OCI-LY7 (cell line): ENCODE data around the gene S1PR5. TPM values are rescaled to one million over a fixed set of nuclear protein-coding genes. Genes with fewer than 3 reads are reported as not detected.

Source experiments
- BruUV-seq: library from RNA; stranded (reverse); fragments of 400-500 nt; replicated peaks from 2 replicates; lab custom pipeline; 2021; lab: Mats Ljungman, UMichigan
- CTCF ChIA-PET: fragments of 300-600 bp; sonication (Branson Sonifier 250); formaldehyde crosslinking; loops from one replicate; lab custom pipeline; 2022; ENCODE audit warnings: antibody characterized with exemption; ENCODE audit not compliant: unreplicated experiment; lab: Charles Lee
- POLR2A ChIA-PET: fragments of 300-600 bp; sonication (Branson Sonifier 250); formaldehyde crosslinking; loops from one replicate; lab custom pipeline; 2022; ENCODE audit warnings: antibody characterized with exemption; lab: Charles Lee
- DNase-seq: peaks from one replicate; pipeline ENCODE4 v3.0.0-alpha.2; 2015; ENCODE audit warnings: low spot score
- H2AFZ ChIP-seq: fragments of 200-600 bp; sonication (generic), shearing (Covaris generic); 2 replicates; pipeline ENCODE4 v1.6.1; 2014; ENCODE audit warnings: mild to moderate bottlenecking, antibody characterized with exemption, low read length, moderate library complexity
- H3K27ac ChIP-seq: fragments of 200-600 bp; sonication (generic); 2 replicates; pipeline ENCODE4 v1.5.1; 2014; ENCODE audit warnings: mixed run types, low read depth, mild to moderate bottlenecking, moderate library complexity, low read length, inconsistent platforms; ENCODE audit not compliant: poor library complexity, severe bottlenecking
- H3K36me3 ChIP-seq: fragments of 200-600 bp; sonication (generic); 2 replicates; pipeline ENCODE4 v1.6.1; 2014; ENCODE audit warnings: mild to moderate bottlenecking, antibody characterized with exemption, low read length, moderate library complexity, mixed read lengths; ENCODE audit not compliant: insufficient read depth
- H3K4me1 ChIP-seq: fragments of 200-600 bp; sonication (generic); 2 replicates; pipeline ENCODE4 v1.5.1; 2014; ENCODE audit warnings: mild to moderate bottlenecking, low read length; ENCODE audit not compliant: insufficient read depth, poor library complexity, severe bottlenecking
- H3K4me2 ChIP-seq: fragments of 200-600 bp; sonication (generic); 2 replicates; pipeline ENCODE4 v1.6.1; 2014; ENCODE audit warnings: mild to moderate bottlenecking, low read length
- H3K4me3 ChIP-seq: fragments of 200-600 bp; sonication (generic); 2 replicates; pipeline ENCODE4 v1.5.1; 2014; ENCODE audit warnings: mild to moderate bottlenecking, low read depth, low read length; ENCODE audit not compliant: poor library complexity, severe bottlenecking
- H3K79me2 ChIP-seq: fragments of 200-600 bp; sonication (generic); 2 replicates; pipeline ENCODE4 v1.6.1; 2016; ENCODE audit warnings: low read depth, mild to moderate bottlenecking, low read length, moderate library complexity, mixed read lengths; ENCODE audit not compliant: insufficient read depth
- H3K9me2 ChIP-seq: fragments of 200-600 bp; sonication (generic); 2 replicates; pipeline ENCODE4 v1.6.1; 2016; ENCODE audit warnings: mild to moderate bottlenecking, low read length, mixed read lengths; ENCODE audit not compliant: insufficient read depth
- H3K9me3 ChIP-seq: fragments of 200-600 bp; sonication (generic); 2 replicates; pipeline ENCODE4 v1.6.1; 2014; ENCODE audit warnings: mild to moderate bottlenecking, mixed run types, low read length, mixed read lengths
- H4K20me1 ChIP-seq: fragments of 200-600 bp; sonication (generic); 2 replicates; pipeline ENCODE4 v1.6.1; 2014; ENCODE audit warnings: mild to moderate bottlenecking, antibody characterized with exemption, low read length, moderate library complexity, mixed read lengths; ENCODE audit not compliant: insufficient read depth
- CTCF ChIP-seq: fragments of 200-600 bp; sonication (generic); conservative IDR thresholded peaks from 2 replicates; pipeline ENCODE4 v1.5.1; 2014; ENCODE audit warnings: mild to moderate bottlenecking, antibody characterized with exemption, low read length, moderate library complexity, mixed read lengths
- EZH2phosphoT487 ChIP-seq: fragments of 200-600 bp; sonication (generic); IDR thresholded peaks from 2 replicates; pipeline ENCODE4 v1.6.1; 2018; ENCODE audit warnings: low read depth, borderline replicate concordance, mild to moderate bottlenecking, mixed run types, antibody characterized with exemption, low read length, moderate library complexity, mixed read lengths
- intact Hi-C: fragments of 100-400 bp; cut with micrococcal nuclease; formaldehyde crosslinking; loops from one replicate; pipeline ENCODE4 v1.10.0; 2022; ENCODE audit not compliant: unreplicated experiment
- total RNA-seq, 2 experiments: library from RNA; depleted of rRNA in 1 of 2; stranded (reverse); fragments of >200 nt in 1 of 2; shearing (Covaris generic) in 1 of 2; gene quantifications; 2 replicates each; pipeline ENCODE4 v1.2.3, GENCODE V29; 2014 to 2022

Gene S1PR5
- total RNA-seq, 2 experiments from 2014 or later = not detected

GRCh38 chr19:10566408-10566657, 49.1 kb upstream of the S1PR5 start:
- Histone ChIP-seq H4K20me1 (no peaks in the 10 kb centered on the region), H3K9me2 (no peaks in the 10 kb centered on the region), H2AFZ (no peak overlapping the region), H3K4me2 (peak overlapping the region; percentile 89), H3K27ac (peak overlapping the region; percentile 81), H3K79me2 (peaks cover 31% of the 10 kb centered on the region), H3K4me1 (peaks cover 33% of the 10 kb centered on the region), H3K36me3 (peaks cover 26% of the 10 kb centered on the region), H3K4me3 (peak overlapping the region; percentile 76), H3K9me3 (no peaks in the 10 kb centered on the region)
- intact Hi-C loops = loop anchor here (5.0 to 10.0 kb wide), 5 partner anchors 84 to 308 kb away; partner anchors contain the start of genes CARM1, ICAM3, ILF3 and RAVER1
- ChIA-PET POLR2A (interaction anchor here (0.6 to 0.7 kb wide), 3 partner anchors 14 to 186 kb away, joined by 3 to 4 read pairs (median 3); partner anchors contain the start of gene TYK2), CTCF (no interaction called here)
- TF ChIP-seq EZH2phosphoT487 = no peak
- TF ChIP-seq CTCF = no peak
- DNase-seq = no peak
- no TSS peak for BruUV-seq

- Histone ChIP-seq H3K27ac (peak within 1 kb of the TSS; percentile 81), H3K4me2 (peak within 1 kb of the TSS; percentile 89), H3K4me3 (peak within 1 kb of the TSS; percentile 94), H3K79me2 (peaks cover 31% of the 10 kb centered on the region), H3K4me1 (peaks cover 33% of the 10 kb centered on the region), H3K9me2 (no peaks in the 10 kb centered on the region), H3K9me3 (no peaks in the 10 kb centered on the region), H4K20me1 (no peaks in the 10 kb centered on the region), H2AFZ (peak within 1 kb of the TSS; percentile 44; the same call in 1 of the 2 replicates), H3K36me3 (peaks cover 31% of the 10 kb centered on the region)
- intact Hi-C loops = loop anchor here (1.0 to 10.0 kb wide), 6 partner anchors 11 to 309 kb away; partner anchors contain the start of genes CARM1, ICAM3, ILF3 and RAVER1
- BruUV-seq = no TSS peak
- no peak for TF ChIP-seq EZH2phosphoT487
- peak; percentile 52 for TF ChIP-seq CTCF
- peak; percentile 99 for DNase-seq
- ChIA-PET CTCF (interaction anchor here (1.0 kb wide), 1 partner anchor 12 kb away, joined by 5 read pairs; no protein-coding TSS in a partner anchor), POLR2A (interaction anchor here (0.7 to 1.0 kb wide), 3 partner anchors 12 to 185 kb away, joined by 3 to 4 read pairs (median 3); partner anchors contain the start of gene TYK2)
These were observed 48.5 kb upstream of the S1PR5 start, which contains the start of gene KRI1 for GRCh38 chr19:10565567-10566407. Gene KRI1 (minus strand): TSS chr19:10566010. CDS start chr19:10565999, 11 bp downstream.
